Inflammatory macrophage treated with lipopolysaccharide for 1 hour (primary cell): Measurements from ENCODE around the gene SYNE3.
A peak's percentile ranks its signal among the peaks of the same experiment; 100 is the strongest.

Experiments used
- DNase-seq, 2 donors: peaks; one replicate each; pipeline ENCODE4 v3.0.0-alpha.2; 2020 to 2022

Gene SYNE3

DNA sequence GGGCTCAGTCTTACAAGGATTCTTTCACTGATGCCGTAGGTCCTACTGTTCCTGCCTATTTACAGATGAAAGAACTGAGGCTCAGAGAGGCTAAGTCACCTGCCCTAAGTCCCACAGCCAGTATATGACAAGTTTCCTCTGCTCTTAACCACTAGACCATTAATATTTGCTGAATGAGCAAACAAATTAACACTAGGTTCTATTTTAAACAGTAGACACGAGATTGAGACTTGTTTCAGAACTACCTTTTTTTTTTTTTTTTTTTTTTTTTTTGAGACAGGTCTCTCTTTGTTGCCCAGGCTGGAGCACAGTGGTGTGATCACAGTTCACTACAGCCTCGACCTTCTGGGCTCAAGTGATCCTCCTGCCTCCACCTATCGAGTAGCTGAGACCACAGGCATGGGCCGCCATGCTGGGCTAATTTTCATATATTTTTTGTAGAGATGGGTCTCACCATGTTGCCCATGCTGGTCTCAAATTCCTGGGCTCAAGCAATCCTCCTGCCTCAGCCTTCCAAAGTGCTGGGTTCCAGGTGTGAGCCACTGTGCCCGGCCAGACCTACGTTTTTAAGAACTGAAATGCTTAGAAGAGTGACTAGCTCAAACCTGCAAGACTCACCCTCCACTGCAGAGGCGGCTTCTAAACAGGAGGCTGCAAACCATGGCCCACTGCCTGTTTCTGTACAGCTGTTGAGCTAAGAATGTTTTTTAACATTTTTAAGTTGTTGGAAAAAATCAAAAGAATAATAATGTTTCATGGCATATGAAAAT, 12.9 kb downstream of the SYNE3 start:
- no peak for DNase-seq

DNA sequence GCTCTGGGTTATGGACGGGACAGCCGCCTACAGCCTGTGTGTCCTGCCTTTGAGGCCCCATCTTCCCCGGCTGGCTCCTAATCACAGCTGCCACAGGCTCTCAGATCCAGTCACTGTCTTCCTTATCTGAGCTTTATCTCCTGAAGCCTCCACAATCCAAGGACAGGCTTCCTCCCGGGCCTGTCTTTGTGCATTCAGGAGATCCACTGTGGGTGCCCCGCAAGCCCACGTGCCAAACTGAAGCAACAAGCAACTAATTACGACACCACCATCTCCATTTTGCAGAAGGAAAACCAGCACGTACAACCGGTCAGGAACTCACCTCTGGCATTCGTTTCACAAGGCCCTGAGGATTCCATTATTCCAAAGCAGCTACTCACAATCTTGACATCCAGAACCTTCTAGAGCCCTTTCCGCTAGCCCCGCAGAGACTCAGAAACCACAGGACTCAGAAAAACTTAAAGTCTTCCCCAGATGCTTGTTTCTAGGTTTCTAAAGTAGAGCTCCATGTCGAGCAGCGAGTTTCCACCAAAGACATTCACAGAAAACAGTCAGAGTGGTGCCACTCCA, 14.0 kb downstream of the SYNE3 start:
- peak in 1 of 2 donors; percentile 43 for DNase-seq

DNA sequence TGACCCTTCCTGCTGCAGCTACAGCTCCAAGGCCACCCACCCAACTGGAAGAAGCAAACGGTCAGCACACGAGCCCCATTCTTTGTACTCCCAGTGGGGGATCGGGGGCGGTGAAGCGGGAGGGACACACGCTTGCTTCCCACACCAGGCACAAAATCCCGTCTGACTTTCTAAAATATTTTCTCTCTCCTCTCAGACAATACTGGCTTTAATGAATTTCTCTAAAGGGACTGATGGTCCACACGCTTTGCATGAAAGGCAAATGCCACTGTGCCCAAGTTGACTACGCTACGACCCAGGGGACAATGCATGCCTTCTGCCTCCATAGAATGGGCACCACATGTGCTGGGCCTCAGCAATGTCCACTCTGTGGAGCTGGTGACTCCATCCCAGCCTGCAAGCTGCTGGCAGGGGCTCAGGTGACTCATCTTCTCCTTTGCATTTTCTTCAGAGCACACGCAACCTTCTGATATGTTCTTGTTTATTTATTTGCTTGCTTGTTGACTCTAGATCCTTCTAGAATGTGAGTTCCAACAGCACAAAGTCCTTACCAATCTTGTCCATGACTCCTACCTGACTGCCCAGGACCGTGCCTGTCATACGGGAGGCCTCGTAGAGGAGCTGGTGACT, 15.6 kb downstream of the SYNE3 start:
- DNase-seq = no peak

DNA sequence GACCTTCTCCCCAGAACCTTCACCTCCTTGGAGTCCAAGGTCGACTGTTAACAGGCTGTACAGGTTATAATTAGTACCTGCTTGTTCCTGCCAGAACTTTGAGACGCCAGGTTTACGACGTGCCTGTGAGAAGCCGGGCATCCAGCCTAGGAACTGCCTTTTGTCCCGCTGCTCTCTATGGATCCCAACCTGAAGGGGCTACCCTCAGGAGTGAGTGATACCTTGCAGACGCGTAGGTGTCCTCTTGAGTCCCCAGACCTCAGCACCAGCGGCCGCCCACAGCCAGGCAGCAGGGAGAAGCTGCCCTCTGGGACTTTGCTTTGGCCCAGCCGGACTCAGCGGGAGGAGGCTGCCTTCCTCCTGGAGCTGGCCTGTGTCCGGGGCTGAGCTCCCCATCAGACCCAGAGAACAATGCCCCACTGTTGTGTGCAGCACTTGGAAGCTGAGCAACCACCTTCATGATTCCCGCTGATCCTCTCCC, 16.2 kb downstream of the SYNE3 start:
- DNase-seq = no peak

DNA sequence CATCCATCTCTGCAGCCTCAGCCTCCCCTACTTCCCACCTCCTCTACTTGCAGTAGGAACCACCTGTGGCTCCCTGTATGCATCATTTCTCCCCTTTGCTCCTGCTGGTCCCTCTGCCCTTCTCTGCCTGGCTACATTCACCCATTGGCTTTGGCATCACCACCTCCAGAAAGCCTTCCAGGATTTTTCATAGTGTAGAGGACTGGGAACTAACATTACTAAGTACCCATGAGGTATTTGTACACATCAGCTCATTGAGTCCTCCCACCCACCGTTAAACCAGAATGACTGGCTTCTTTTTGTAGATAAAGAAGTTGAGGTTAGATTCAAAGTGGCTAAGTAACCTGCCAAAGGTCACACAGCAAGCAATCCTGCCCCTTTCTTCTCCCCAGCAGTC, 17.1 kb downstream of the SYNE3 start:
- no peak for DNase-seq

DNA sequence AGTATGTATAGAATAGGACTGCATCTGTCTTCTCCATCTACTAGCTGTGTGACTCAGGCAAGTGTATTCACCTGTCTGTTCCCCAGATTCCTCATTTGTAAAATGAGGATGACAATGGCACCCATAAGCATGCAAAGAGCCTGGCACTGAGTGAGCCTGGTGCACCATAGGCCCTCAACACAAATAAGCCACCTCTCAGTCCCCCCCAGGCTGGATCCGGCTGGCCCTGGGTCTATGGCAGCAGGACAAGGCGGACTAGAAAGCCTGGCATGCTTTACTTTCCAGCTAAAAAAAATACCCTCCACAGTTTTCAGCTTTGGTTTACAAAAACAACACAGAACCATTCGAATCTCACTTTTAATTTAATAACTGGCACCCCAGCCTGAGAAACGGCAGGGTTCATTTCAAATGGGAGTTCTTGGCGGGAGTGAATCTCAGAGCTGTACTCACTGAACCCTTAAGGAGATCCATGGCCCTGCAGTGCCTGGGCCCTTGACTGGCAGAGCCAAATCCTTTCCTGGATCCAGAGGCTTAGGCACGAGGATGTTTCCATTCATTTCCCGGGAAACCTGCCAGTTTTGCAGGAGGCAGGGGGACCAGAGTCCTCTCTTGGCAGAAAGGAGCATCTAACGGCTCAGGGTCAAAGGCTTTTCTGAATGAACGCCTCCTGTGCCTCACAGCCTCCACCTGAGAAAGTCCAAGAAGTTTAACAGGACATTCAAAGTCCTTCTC, 17.7 kb downstream of the SYNE3 start:
- no peak for DNase-seq

DNA sequence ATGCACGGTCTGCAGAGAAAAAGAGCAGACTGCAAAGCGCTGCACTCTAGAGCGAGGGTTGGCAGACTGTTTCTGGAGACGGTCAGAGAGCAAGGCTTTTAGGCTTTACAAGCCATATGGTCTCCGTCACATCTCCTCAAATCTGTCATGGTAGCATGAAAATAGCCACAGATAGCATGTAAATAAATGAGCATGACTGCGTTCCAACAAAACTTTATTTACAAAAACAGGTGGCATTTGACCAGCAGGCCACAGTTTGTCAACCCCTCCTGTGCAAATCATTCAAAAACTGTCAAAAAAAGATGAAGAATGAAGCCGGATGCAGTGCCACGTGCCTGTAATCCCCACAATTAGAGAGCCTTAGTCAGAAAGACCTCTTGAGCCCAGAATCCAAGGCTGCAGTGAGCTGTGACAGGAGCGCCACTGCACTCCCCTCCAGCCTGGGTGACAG, 18.9 kb downstream of the SYNE3 start:
- DNase-seq = no peak

GRCh38 chr14:95496690-95497259, 19.7 kb downstream of the SYNE3 start:
- DNase-seq = peak in 1 of 2 donors; percentile 35

DNA sequence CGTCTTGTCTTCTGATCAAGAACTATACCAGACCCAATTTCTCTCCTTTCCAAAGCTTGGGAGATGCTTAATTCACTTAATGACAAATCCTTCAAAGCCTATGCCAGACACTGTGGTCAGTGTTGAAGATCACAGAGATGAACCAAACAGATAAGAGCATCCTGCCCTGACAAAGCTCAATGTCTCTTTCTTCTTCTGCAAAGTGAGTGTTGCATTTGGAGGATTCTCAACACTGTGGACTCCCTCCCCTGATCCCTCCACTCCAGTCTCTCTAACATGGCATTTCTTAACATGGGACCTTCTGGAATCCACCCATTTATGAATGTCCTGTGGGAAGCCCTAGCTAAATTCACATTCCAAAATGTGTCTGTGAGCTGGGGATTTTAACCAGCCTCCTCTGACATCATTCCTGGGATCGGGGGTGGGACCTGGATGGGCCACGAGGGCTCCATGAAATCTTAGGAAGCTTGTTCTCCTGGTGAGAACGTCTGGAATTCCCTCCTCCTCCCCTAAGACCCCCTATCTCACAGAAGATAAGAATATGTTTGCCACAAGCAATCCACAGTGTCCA, 20.3 kb downstream of the SYNE3 start:
- no peak for DNase-seq

DNA sequence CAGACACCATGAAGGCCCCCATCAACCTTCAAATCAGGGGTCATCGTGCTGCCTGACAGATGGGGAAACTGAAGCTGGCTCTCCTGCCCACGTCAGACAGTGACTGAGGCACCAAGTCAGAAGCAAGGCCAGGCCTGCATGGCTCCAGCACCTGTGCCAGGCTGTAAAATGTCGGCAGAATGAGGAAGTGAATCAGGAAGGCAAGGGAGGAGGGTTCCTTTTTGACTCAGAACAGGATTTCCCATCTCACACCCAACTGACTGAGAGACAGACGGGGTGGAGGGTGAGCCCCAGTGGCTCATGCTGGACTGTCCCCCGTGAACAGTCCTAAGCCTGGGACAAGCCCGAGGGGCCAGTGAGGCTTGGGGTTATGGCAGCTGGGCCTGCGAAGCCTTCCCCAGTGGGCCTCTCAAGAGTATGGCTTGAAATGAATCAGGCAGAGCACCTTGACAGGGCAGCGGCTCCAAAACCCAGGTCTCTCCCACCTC, 20.9 kb downstream of the SYNE3 start:
- DNase-seq = peak; percentile 78 to 80

- DNase-seq = no peak
Observed at GRCh38 chr14:95495076-95495475, 21.4 kb downstream of the SYNE3 start.

GRCh38 chr14:95494456-95494855, 22.0 kb downstream of the SYNE3 start:
- no peak for DNase-seq

GRCh38 chr14:95493976-95494375, 22.5 kb downstream of the SYNE3 start:
- DNase-seq = no peak

GRCh38 chr14:95493503-95493902, 22.9 kb downstream of the SYNE3 start:
- no peak for DNase-seq

DNA sequence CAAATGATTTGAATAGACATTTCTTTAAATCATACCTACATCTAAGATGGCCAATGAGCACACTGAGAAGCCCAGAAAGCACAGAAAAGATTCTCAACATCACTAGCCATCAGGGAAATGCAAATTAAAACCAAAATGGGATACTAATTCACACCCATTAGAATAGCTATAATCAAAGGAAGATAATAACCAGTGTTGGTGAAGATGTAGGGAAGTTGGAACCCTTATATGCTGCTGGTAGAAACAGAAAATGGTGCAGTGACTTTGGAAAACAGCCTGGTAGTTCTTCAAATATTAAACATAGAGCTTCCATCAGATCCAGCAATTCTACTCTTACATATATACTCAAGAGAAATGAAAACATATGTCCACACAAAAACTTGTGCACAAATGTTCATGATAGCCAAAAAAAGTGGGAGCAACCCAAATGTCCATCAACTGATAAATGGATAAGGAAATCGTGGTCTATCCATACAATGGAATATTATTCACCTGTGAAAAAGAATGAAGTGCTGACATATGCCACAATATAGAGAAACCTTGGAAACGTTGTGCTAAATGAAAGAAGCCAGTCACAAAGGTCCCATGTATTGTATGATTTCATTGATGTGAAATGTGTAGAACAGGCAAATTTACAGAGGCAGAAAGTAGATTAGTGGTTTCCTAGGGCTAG, 24.4 kb downstream of the SYNE3 start:
- no peak for DNase-seq

GRCh38 chr14:95490727-95491451, 25.6 kb downstream of the SYNE3 start:
- no peak for DNase-seq

- no peak for DNase-seq
Observed at GRCh38 chr14:95490138-95490509, 26.3 kb downstream of the SYNE3 start.

- DNase-seq = no peak
Observed at GRCh38 chr14:95489214-95490137, 27.0 kb downstream of the SYNE3 start.

- peak in 1 of 2 donors; percentile 32 for DNase-seq
Observed at GRCh38 chr14:95488376-95489213, 27.9 kb downstream of the SYNE3 start.
